ENCODE results near the gene AMPH.

DNA sequence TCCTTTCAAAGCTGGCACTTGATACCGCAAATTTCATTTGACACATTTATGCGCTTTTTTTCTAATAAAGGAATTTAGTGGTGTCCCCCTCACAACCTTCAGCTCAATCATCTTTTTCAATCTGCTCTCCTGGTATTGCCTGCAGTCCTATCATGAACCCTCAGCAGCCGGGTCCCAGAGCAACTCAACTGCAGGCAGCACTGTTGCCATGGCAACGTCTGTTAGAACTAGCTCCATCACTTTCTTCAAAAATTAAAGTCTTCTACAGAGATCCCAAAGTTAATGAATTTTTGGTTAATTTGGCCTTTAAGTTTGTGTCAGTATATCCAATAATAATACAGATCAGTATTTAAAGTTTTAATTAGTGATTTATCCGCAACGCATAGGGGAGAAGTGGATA lies 221.6 kb downstream of the AMPH start:
- TF ChIP-seq SP1 (CRISPR knock-in tag; conservative IDR thresholded peaks at IDR 0.05) (no peak), ZNF396 (CRISPR knock-in tag; IDR thresholded peaks at IDR 0.05; ENCODE audit: borderline replicate concordance) (no peak), NR3C1 (CRISPR knock-in tag; conservative IDR thresholded peaks at IDR 0.05; ENCODE audit: low read depth) (no peak), ZNF416 (CRISPR knock-in tag; IDR thresholded peaks at IDR 0.05) (no peak), MAX (CRISPR knock-in tag; IDR thresholded peaks at IDR 0.05) (no peak), NFE2L1 (CRISPR knock-in tag; IDR thresholded peaks at IDR 0.05) (no peak), PRDM15 (CRISPR knock-in tag; IDR thresholded peaks at IDR 0.05) (no peak), JUN (CRISPR knock-in tag; IDR thresholded peaks at IDR 0.05) (no peak), ZNF138 (CRISPR knock-in tag; conservative IDR thresholded peaks at IDR 0.05) (no peak), ZNF263 (CRISPR knock-in tag; IDR thresholded peaks at IDR 0.05; ENCODE audit: low read depth) (no peak)
- TF ChIP-seq, protein P1, sequence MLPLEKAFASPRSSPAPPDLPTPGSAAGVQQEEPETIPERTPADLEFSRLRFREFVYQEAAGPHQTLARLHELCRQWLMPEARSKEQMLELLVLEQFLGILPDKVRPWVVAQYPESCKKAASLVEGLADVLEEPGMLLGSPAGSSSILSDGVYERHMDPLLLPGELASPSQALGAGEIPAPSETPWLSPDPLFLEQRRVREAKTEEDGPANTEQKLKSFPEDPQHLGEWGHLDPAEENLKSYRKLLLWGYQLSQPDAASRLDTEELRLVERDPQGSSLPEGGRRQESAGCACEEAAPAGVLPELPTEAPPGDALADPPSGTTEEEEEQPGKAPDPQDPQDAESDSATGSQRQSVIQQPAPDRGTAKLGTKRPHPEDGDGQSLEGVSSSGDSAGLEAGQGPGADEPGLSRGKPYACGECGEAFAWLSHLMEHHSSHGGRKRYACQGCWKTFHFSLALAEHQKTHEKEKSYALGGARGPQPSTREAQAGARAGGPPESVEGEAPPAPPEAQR (CRISPR knock-in tag; IDR thresholded peaks at IDR 0.05), result no peak
- TF ChIP-seq, protein P2, sequence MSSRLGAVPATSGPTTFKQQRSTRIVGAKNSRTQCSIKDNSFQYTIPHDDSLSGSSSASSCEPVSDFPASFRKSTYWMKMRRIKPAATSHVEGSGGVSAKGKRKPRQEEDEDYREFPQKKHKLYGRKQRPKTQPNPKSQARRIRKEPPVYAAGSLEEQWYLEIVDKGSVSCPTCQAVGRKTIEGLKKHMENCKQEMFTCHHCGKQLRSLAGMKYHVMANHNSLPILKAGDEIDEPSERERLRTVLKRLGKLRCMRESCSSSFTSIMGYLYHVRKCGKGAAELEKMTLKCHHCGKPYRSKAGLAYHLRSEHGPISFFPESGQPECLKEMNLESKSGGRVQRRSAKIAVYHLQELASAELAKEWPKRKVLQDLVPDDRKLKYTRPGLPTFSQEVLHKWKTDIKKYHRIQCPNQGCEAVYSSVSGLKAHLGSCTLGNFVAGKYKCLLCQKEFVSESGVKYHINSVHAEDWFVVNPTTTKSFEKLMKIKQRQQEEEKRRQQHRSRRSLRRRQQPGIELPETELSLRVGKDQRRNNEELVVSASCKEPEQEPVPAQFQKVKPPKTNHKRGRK (CRISPR knock-in tag; IDR thresholded peaks at IDR 0.05; ENCODE audit: borderline replicate concordance), result no peak
- TF ChIP-seq, protein P3, sequence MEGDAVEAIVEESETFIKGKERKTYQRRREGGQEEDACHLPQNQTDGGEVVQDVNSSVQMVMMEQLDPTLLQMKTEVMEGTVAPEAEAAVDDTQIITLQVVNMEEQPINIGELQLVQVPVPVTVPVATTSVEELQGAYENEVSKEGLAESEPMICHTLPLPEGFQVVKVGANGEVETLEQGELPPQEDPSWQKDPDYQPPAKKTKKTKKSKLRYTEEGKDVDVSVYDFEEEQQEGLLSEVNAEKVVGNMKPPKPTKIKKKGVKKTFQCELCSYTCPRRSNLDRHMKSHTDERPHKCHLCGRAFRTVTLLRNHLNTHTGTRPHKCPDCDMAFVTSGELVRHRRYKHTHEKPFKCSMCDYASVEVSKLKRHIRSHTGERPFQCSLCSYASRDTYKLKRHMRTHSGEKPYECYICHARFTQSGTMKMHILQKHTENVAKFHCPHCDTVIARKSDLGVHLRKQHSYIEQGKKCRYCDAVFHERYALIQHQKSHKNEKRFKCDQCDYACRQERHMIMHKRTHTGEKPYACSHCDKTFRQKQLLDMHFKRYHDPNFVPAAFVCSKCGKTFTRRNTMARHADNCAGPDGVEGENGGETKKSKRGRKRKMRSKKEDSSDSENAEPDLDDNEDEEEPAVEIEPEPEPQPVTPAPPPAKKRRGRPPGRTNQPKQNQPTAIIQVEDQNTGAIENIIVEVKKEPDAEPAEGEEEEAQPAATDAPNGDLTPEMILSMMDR (IDR thresholded peaks at IDR 0.05), result no peak
- TF ChIP-seq, protein P4, sequence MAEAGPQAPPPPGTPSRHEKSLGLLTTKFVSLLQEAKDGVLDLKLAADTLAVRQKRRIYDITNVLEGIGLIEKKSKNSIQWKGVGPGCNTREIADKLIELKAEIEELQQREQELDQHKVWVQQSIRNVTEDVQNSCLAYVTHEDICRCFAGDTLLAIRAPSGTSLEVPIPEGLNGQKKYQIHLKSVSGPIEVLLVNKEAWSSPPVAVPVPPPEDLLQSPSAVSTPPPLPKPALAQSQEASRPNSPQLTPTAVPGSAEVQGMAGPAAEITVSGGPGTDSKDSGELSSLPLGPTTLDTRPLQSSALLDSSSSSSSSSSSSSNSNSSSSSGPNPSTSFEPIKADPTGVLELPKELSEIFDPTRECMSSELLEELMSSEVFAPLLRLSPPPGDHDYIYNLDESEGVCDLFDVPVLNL (CRISPR knock-in tag; IDR thresholded peaks at IDR 0.05; ENCODE audit: borderline replicate concordance, low read depth), result no peak
